B cell (primary cell): ENCODE data around the gene COQ8A. TPM values are rescaled to one million over a fixed set of nuclear protein-coding genes. Genes with fewer than 3 reads are reported as not detected.

ENCODE experiments used
- ATAC-seq: fragments of 200-7000 bp; cut with Tn5 transposase; one replicate; pipeline ENCODE4 v1.10.0; 2021; ENCODE audit warnings: low read depth, mild to moderate bottlenecking, moderate number of reproducible peaks, moderate library complexity
- CTCF ChIA-PET: fragments of 350-600 bp; sonication (Branson Sonifier 250); formaldehyde crosslinking; loops from one replicate; lab custom pipeline; 2021; ENCODE audit warnings: antibody characterized with exemption, inconsistent platforms; lab: Charles Lee
- POLR2A ChIA-PET: fragments of 350-600 bp; sonication (Branson Sonifier 250); formaldehyde crosslinking; loops from one replicate; lab custom pipeline; 2021; ENCODE audit warnings: antibody characterized with exemption; lab: Charles Lee
- DNase-seq: peaks from one replicate; pipeline ENCODE4 v3.0.0; 2013
- H2AFZ ChIP-seq: 2 replicates; pipeline ENCODE4 v1.6.1; 2012; ENCODE audit warnings: mild to moderate bottlenecking, low read depth, low read length; ENCODE audit not compliant: insufficient read depth, poor library complexity, severe bottlenecking
- H3K27ac ChIP-seq, 2 donors: 1 replicate in 1 of 2; 2 replicates in 1 of 2; pipeline ENCODE4 v1.5.1; 2012 to 2013; ENCODE audit warnings: low read length in 2 of 2, mild to moderate bottlenecking in 2 of 2, moderate library complexity in 1 of 2
- H3K27me3 ChIP-seq, 4 experiments: fragments of 200-600 bp in 1 of 4; sonication (generic) in 1 of 4; replicated peaks in 1 of 4; 1 replicate in 2 of 4; 2 replicates in 2 of 4; pipeline versions ENCODE4 v1.6.1 to v1.7.0; 2013 to 2016; ENCODE audit warnings: low read length in 3 of 4, mild to moderate bottlenecking in 2 of 4, mixed read lengths in 1 of 4, moderate library complexity in 1 of 4; ENCODE audit not compliant: insufficient read depth in 4 of 4, control insufficient read depth in 3 of 4; ENCODE audit errors: control extremely low read depth in 1 of 4
- H3K36me3 ChIP-seq, 2 experiments: replicated peaks in 1 of 2; 1 replicate in 1 of 2; 2 replicates in 1 of 2; pipeline versions ENCODE4 v1.6.1 to v1.7.1; 2013; ENCODE audit warnings: low read length in 1 of 2; ENCODE audit not compliant: insufficient read depth in 2 of 2, control insufficient read depth in 1 of 2; ENCODE audit errors: control extremely low read depth in 1 of 2, extremely low read depth in 1 of 2
- H3K4me1 ChIP-seq, 2 donors: fragments of 200-600 bp in 1 of 2; sonication (generic) in 1 of 2; 1 replicate in 1 of 2; 2 replicates in 1 of 2; pipeline versions ENCODE4 v1.5.1 to v1.6.1; 2013 to 2017; ENCODE audit warnings: low read length in 2 of 2; ENCODE audit not compliant: control insufficient read depth in 2 of 2, insufficient read depth in 2 of 2
- H3K4me2 ChIP-seq: replicated peaks from 2 replicates; pipeline ENCODE3; 2012; ENCODE audit warnings: mild to moderate bottlenecking, low read depth, low read length; ENCODE audit not compliant: poor library complexity, severe bottlenecking
- H3K4me3 ChIP-seq, 5 experiments: fragments of 200-600 bp in 1 of 5; sonication (generic) in 1 of 5; 1 replicate in 3 of 5; 2 replicates in 2 of 5; pipeline versions ENCODE4 v1.5.1 to v1.7.0; 2011 to 2016; ENCODE audit warnings: low read length in 4 of 5, mild to moderate bottlenecking in 4 of 5, low read depth in 2 of 5, control low read depth in 1 of 5, moderate library complexity in 1 of 5; ENCODE audit not compliant: insufficient read depth in 1 of 5; ENCODE audit errors: control extremely low read depth in 1 of 5, extremely low read depth in 1 of 5
- H3K79me2 ChIP-seq: fragments of 200-600 bp; sonication (generic); one replicate; pipeline ENCODE4 v1.6.0; 2016; ENCODE audit warnings: low read length; ENCODE audit not compliant: control insufficient read depth, insufficient read depth
- H3K9ac ChIP-seq: fragments of 200-600 bp; sonication (generic); 2 replicates; pipeline ENCODE4 v1.6.1; 2017; ENCODE audit warnings: mild to moderate bottlenecking, low read length, moderate library complexity
- H3K9me3 ChIP-seq, 3 donors: one replicate each; pipeline versions ENCODE4 v1.6.1 to v1.7.1; 2013; ENCODE audit warnings: low read length in 2 of 3; ENCODE audit not compliant: control insufficient read depth in 2 of 3, insufficient read depth in 1 of 3; ENCODE audit errors: control extremely low read depth in 1 of 3
- H4K20me1 ChIP-seq: 2 replicates; pipeline ENCODE4 v1.6.0; 2012; ENCODE audit warnings: mild to moderate bottlenecking, low read length; ENCODE audit not compliant: insufficient read depth, control insufficient read depth, poor library complexity, severe bottlenecking
- H3K27ac Mint-ChIP-seq: one replicate; pipeline ENCODE4 v1.8.0; 2021; ENCODE audit warnings: mixed read lengths
- H3K27me3 Mint-ChIP-seq: one replicate; pipeline ENCODE4 v1.8.0; 2021; ENCODE audit warnings: mixed read lengths
- H3K4me1 Mint-ChIP-seq: one replicate; pipeline ENCODE4 v1.8.0; 2021; ENCODE audit warnings: mixed read lengths
- H3K4me3 Mint-ChIP-seq: one replicate; pipeline ENCODE4 v1.8.0; 2021; ENCODE audit warnings: mixed read lengths
- H3K9me3 Mint-ChIP-seq: one replicate; pipeline ENCODE4 v1.8.0; 2022; ENCODE audit warnings: mixed read lengths; ENCODE audit not compliant: insufficient read depth
- CTCF ChIP-seq: fragments of 200-600 bp; IDR thresholded peaks from one replicate; pipeline ENCODE4 v1.8.0; 2022; ENCODE audit warnings: antibody characterized with exemption, mild to moderate bottlenecking
- EZH2 ChIP-seq: IDR thresholded peaks from 2 replicates; pipeline ENCODE4 v1.6.1; 2012; ENCODE audit warnings: borderline replicate concordance, low read depth, mild to moderate bottlenecking, moderate library complexity, low read length; ENCODE audit not compliant: insufficient read depth, poor library complexity, severe bottlenecking
- WGBS: methylation state at CpG from one replicate; pipeline ENCODE4 v1.1.5; 2013; ENCODE audit warnings: missing lambda C conversion rate; ENCODE audit not compliant: insufficient coverage; 5-methylcytosine and 5-hydroxymethylcytosine counted together
- intact Hi-C: fragments of 100-400 bp; cut with micrococcal nuclease; formaldehyde crosslinking; loops from one replicate; pipeline ENCODE4 v1.10.0; 2022
- polyA plus RNA-seq: library from polyadenylated mRNA; depleted of rRNA; stranded (reverse); fragments of >200 nt; gene quantifications from 2 replicates; pipeline ENCODE4 v1.2.3, GENCODE V29; 2012
- total RNA-seq, 2 donors: library from RNA; stranded (reverse); fragments of 120-200 nt in 1 of 2; gene quantifications; 1 replicate in 1 of 2; 2 replicates in 1 of 2; pipeline versions ENCODE4 v1.2.3 to v1.2.4, GENCODE V29; 2013 to 2022

COQ8A gene
- total and polyA plus RNA-seq, 2 donors (not counting 1 experiment from before 2014, with no cell fraction given) = 44.3 to 58.2 TPM

- Histone ChIP-seq H3K27ac (no peak overlapping the region), H3K4me2 (no peak overlapping the region), H3K9ac (no peak overlapping the region), H3K4me3 (no peak overlapping the region), H3K4me1 (no peaks in the 10 kb centered on the region), H3K36me3 (no peaks in the 10 kb centered on the region), H4K20me1 (no peaks in the 10 kb centered on the region), H3K27me3 (no peaks in the 10 kb centered on the region), H3K9me3 (no peaks in the 10 kb centered on the region), H2AFZ (no peak overlapping the region), H3K79me2 (no peaks in the 10 kb centered on the region)
- H3K9me3 Mint-ChIP-seq = no peaks in the 10 kb centered on the region
- no peaks in the 10 kb centered on the region for H3K4me1 Mint-ChIP-seq
- intact Hi-C loops = no loop called here
- TF ChIP-seq CTCF = no peak
- TF ChIP-seq EZH2 = no peak
- H3K27me3 Mint-ChIP-seq = peaks cover 3% of the 10 kb centered on the region
- ChIA-PET CTCF (interaction anchor here (0.9 kb wide), 1 partner anchor 9 kb away, joined by 3 read pairs; no protein-coding TSS in a partner anchor), POLR2A (no interaction called here)
- no peak overlapping the region for H3K27ac Mint-ChIP-seq
- ATAC-seq (no peak), DNase-seq (no peak)
- H3K4me3 Mint-ChIP-seq = no peak overlapping the region
Observed at GRCh38 chr1:227009937-227010336, 69.8 kb downstream of the COQ8A start.

- Mint-ChIP-seq H3K4me3 (no peak overlapping the region), H3K4me1 (no peaks in the 10 kb centered on the region), H3K27me3 (peaks cover 3% of the 10 kb centered on the region), H3K9me3 (no peaks in the 10 kb centered on the region), H3K27ac (no peak overlapping the region)
- Histone ChIP-seq H3K27me3 (no peaks in the 10 kb centered on the region), H3K27ac (no peak overlapping the region), H3K9me3 (no peaks in the 10 kb centered on the region), H3K79me2 (no peaks in the 10 kb centered on the region), H2AFZ (no peak overlapping the region), H3K4me1 (no peaks in the 10 kb centered on the region), H4K20me1 (no peaks in the 10 kb centered on the region), H3K4me3 (no peak overlapping the region), H3K4me2 (no peak overlapping the region), H3K9ac (no peak overlapping the region), H3K36me3 (no peaks in the 10 kb centered on the region)
- ATAC-seq (no peak), DNase-seq (no peak)
- 100% methylated on average over 3 of the region's 5 CpGs for WGBS
- ChIA-PET POLR2A (no interaction called here), CTCF (no interaction called here)
- intact Hi-C loops = no loop called here
- no peak for TF ChIP-seq CTCF
- TF ChIP-seq EZH2 = no peak
Observed at GRCh38 chr1:227010645-227011044, 70.6 kb downstream of the COQ8A start.
